Stimulated activated CD4-positive, alpha-beta T cell treated with anti-CD3 and anti-CD28 coated beads, Interleukin-12 subunit alpha, Interleukin-12 subunit beta, amount 100 ng/mL, for 48 hours (primary cell): Measurements from ENCODE around the gene UBAP1L.

Source experiments
- DNase-seq, 3 donors: peaks; one replicate each; pipeline ENCODE4 v3.0.0-alpha.2; 2020; ENCODE audit warnings: low read depth in 2 of 3, low spot score in 1 of 3

Gene UBAP1L

GRCh38 chr15:65067317-65067644 lies 47.7 kb downstream of the UBAP1L start:
- no peak for DNase-seq

- no peak for DNase-seq
These were observed 48.2 kb downstream of the UBAP1L start for GRCh38 chr15:65066635-65067316.

GRCh38 chr15:65066001-65066634 lies 48.9 kb downstream of the UBAP1L start:
- DNase-seq: no peak

- no peak for DNase-seq
These were observed 52.3 kb downstream of the UBAP1L start for GRCh38 chr15:65062726-65063125.

GRCh38 chr15:65062061-65062460 lies 52.9 kb downstream of the UBAP1L start:
- no peak for DNase-seq

GRCh38 chr15:65060641-65061397 lies 54.2 kb downstream of the UBAP1L start:
- no peak for DNase-seq

GRCh38 chr15:65059931-65060596 lies 54.9 kb downstream of the UBAP1L start:
- no peak for DNase-seq

GRCh38 chr15:65059369-65059750 lies 55.6 kb downstream of the UBAP1L start:
- DNase-seq: no peak

- DNase-seq: no peak
These were observed 56.3 kb downstream of the UBAP1L start for GRCh38 chr15:65058394-65059368.

GRCh38 chr15:65057549-65057940 lies 57.5 kb downstream of the UBAP1L start:
- no peak for DNase-seq

- no peak for DNase-seq
These were observed 58.0 kb downstream of the UBAP1L start for GRCh38 chr15:65056868-65057548.

GRCh38 chr15:65056106-65056505 lies 58.9 kb downstream of the UBAP1L start:
- no peak for DNase-seq

GRCh38 chr15:65055201-65055870 lies 59.7 kb downstream of the UBAP1L start:
- DNase-seq: no peak

- peak; percentile 43 to 50 (median 47) for DNase-seq
These were observed 60.4 kb downstream of the UBAP1L start for GRCh38 chr15:65054333-65055200.

GRCh38 chr15:65052956-65053355 lies 62.0 kb downstream of the UBAP1L start:
- DNase-seq: no peak

GRCh38 chr15:65051266-65051665 lies 63.7 kb downstream of the UBAP1L start:
- DNase-seq: no peak

GRCh38 chr15:65050270-65050669 lies 64.7 kb downstream of the UBAP1L start:
- no peak for DNase-seq

GRCh38 chr15:65049418-65049840 lies 65.6 kb downstream of the UBAP1L start:
- DNase-seq: peak; percentile 75 to 86 (median 81)

- no peak for DNase-seq
These were observed 66.8 kb downstream of the UBAP1L start for GRCh38 chr15:65048241-65048640.
